K562 (cell line): ENCODE data around the gene LRMDA. TPM values are rescaled to one million over a fixed set of nuclear protein-coding genes. Genes with fewer than 3 reads are reported as not detected.

Experiments
- ATAC-seq: fragments of 200-7000 bp; cut with Tn5 transposase; 3 replicates; pipeline ENCODE4 v1.9.1; 2020; ENCODE audit warnings: moderate library complexity
- BruUV-seq: library from RNA; stranded (reverse); fragments of 400-500 nt; replicated peaks from 2 replicates; lab custom pipeline; 2021; lab: Mats Ljungman, UMichigan
- CTCF ChIA-PET: fragments of 300-600 bp; formaldehyde crosslinking; extraction: SDS; loops from one replicate; lab custom pipeline; 2021; ENCODE audit warnings: low intra/inter-chr PET ratio; lab: Yijun Ruan, JAX
- POLR2A ChIA-PET: fragments of 300-600, 350-650 bp; sonication (Branson Sonifier 250); formaldehyde crosslinking; extraction: SDS; loops from one replicate; lab custom pipeline; 2021; ENCODE audit warnings: antibody characterized with exemption, inconsistent platforms; lab: Yijun Ruan, JAX
- DNase-seq, 4 experiments: peaks; one replicate each; pipeline versions ENCODE4 v3.0.0 to v3.0.0-alpha.2; 2011 to 2018; ENCODE audit warnings: low spot score in 3 of 4, mixed read lengths in 3 of 4; ENCODE audit errors: extremely low read depth in 1 of 4
- FAIRE-seq: peaks from 2 replicates; lab custom pipeline; 2011; peaks lifted over from hg19 to GRCh38; lab: Jason Lieb, UNC
- H2AFZ ChIP-seq: 2 replicates; pipeline ENCODE4 v1.6.0; 2011; ENCODE audit warnings: low read depth, low read length, control low read depth, inconsistent platforms
- H3K27ac ChIP-seq: fragments of 200-600 bp; 3 replicates; pipeline ENCODE4 v1.8.0; 2011; ENCODE audit warnings: low read depth, mild to moderate bottlenecking, control low read depth, inconsistent platforms, low read length, moderate library complexity, mixed read lengths; ENCODE audit errors: extremely low read depth
- H3K27me3 ChIP-seq, 2 experiments: fragments of 300-600 bp in 1 of 2; 2 replicates in 1 of 2; 3 replicates in 1 of 2; pipeline versions ENCODE4 v1.6.0 to v1.8.0; 2011; ENCODE audit warnings: inconsistent platforms in 2 of 2, low read length in 2 of 2, mild to moderate bottlenecking in 1 of 2, mixed read lengths in 1 of 2, moderate library complexity in 1 of 2; ENCODE audit not compliant: control insufficient read depth in 2 of 2, insufficient read depth in 2 of 2
- H3K36me3 ChIP-seq: fragments of 300-600 bp; 3 replicates; pipeline ENCODE4 v1.8.0; 2011; ENCODE audit warnings: mild to moderate bottlenecking, low read length, inconsistent platforms; ENCODE audit not compliant: control insufficient read depth, insufficient read depth
- H3K4me1 ChIP-seq, 2 experiments: fragments of 200-600 bp in 1 of 2; replicated peaks in 1 of 2; 2 replicates in 1 of 2; 3 replicates in 1 of 2; pipeline versions ENCODE4 v1.5.1 to v1.8.0; 2011; ENCODE audit warnings: inconsistent platforms in 2 of 2, low read length in 2 of 2, mild to moderate bottlenecking in 1 of 2, mixed read lengths in 1 of 2, moderate library complexity in 1 of 2; ENCODE audit not compliant: control insufficient read depth in 2 of 2, insufficient read depth in 2 of 2
- H3K4me2 ChIP-seq: 2 replicates; pipeline ENCODE4 v1.6.1; 2011; ENCODE audit warnings: low read length, control low read depth, inconsistent platforms, mixed read lengths; ENCODE audit not compliant: insufficient read depth
- H3K4me3 ChIP-seq: fragments of 200-600 bp; sonication (generic), shearing (Covaris generic); 2 replicates; pipeline ENCODE4 v1.5.1; 2016; ENCODE audit warnings: control low read depth, inconsistent platforms
- H3K79me2 ChIP-seq: fragments of 200-600 bp; 3 replicates; pipeline ENCODE4 v1.8.0; 2011; ENCODE audit warnings: low read length, inconsistent platforms; ENCODE audit not compliant: control insufficient read depth, insufficient read depth
- H3K9ac ChIP-seq, 2 experiments: 2 replicates each; pipeline versions ENCODE4 v1.6.0 to v1.6.1; 2011; ENCODE audit warnings: low read depth in 2 of 2, low read length in 2 of 2, control low read depth in 1 of 2, inconsistent platforms in 1 of 2, mild to moderate bottlenecking in 1 of 2, mixed read lengths in 1 of 2; ENCODE audit not compliant: insufficient read depth in 1 of 2
- H3K9me1 ChIP-seq: one replicate; pipeline ENCODE4 v1.6.0; 2011; ENCODE audit warnings: inconsistent platforms, mild to moderate bottlenecking, low read length, moderate library complexity; ENCODE audit not compliant: control insufficient read depth, insufficient read depth
- H3K9me3 ChIP-seq: replicated peaks from 2 replicates; pipeline ENCODE4 v1.5.1; 2011; ENCODE audit warnings: low read depth, low read length, inconsistent platforms; ENCODE audit not compliant: control insufficient read depth, insufficient read depth
- H4K20me1 ChIP-seq: replicated peaks from 2 replicates; pipeline ENCODE4 v1.6.1; 2011; ENCODE audit warnings: low read length, inconsistent platforms, mixed read lengths; ENCODE audit not compliant: control insufficient read depth, insufficient read depth
- BCOR ChIP-seq: fragments of 450-650 bp; IDR thresholded peaks from 2 replicates; pipeline ENCODE4 v1.6.1; 2016
- DDX20 ChIP-seq: fragments of 450-650 bp; IDR thresholded peaks from 2 replicates; pipeline ENCODE4 v1.6.1; 2016; ENCODE audit warnings: missing genetic modification characterization, low read depth, mild to moderate bottlenecking, missing compliant biosample characterization, moderate library complexity
- ELF2 ChIP-seq: fragments of 250-450 bp; sonication (Bioruptor Pico); IDR thresholded peaks from 2 replicates; pipeline ENCODE4 v1.5.0; 2021; ENCODE audit warnings: mild to moderate bottlenecking
- FOXA3 ChIP-seq, 2 experiments: fragments of 450-650 bp in 1 of 2; sonication (generic) in 1 of 2; formaldehyde crosslinking; IDR thresholded peaks in 1 of 2; conservative IDR thresholded peaks in 1 of 2; 2 replicates each; pipeline versions ENCODE4 v1.4.0 to v1.8.0; 2020 to 2022; ENCODE audit warnings: mild to moderate bottlenecking in 2 of 2, missing genetic modification reagents in 1 of 2
- MIER1 ChIP-seq: fragments of 450-650 bp; IDR thresholded peaks from 2 replicates; pipeline ENCODE4 v1.6.1; 2016; ENCODE audit warnings: antibody characterized with exemption, mild to moderate bottlenecking, low read depth
- NCOA2 ChIP-seq, 2 experiments: fragments of 450-650 bp; IDR thresholded peaks; 2 replicates each; pipeline ENCODE4 v1.6.1; 2018; ENCODE audit warnings: mild to moderate bottlenecking in 2 of 2, moderate library complexity in 1 of 2; ENCODE audit not compliant: partially characterized antibody in 2 of 2
- POLR2H ChIP-seq: IDR thresholded peaks from 2 replicates; pipeline ENCODE4 v1.6.1; 2016; ENCODE audit warnings: missing genetic modification characterization, low read depth, mild to moderate bottlenecking, control low read depth, missing compliant biosample characterization, moderate library complexity
- SMARCA5 ChIP-seq: fragments of 450-650 bp; IDR thresholded peaks from 2 replicates; pipeline ENCODE4 v1.6.1; 2016
- TCFL5 ChIP-seq: fragments of 250-450 bp; sonication (Bioruptor Pico); conservative IDR thresholded peaks from 2 replicates; pipeline ENCODE4 v1.6.1; 2021; ENCODE audit warnings: mild to moderate bottlenecking, moderate library complexity, matching md5 sums
- ZNF146 ChIP-seq: IDR thresholded peaks from one replicate; pipeline ENCODE4 v1.6.1; 2018; ENCODE audit warnings: missing compliant biosample characterization; ENCODE audit not compliant: unreplicated experiment
- ZNF165 ChIP-seq: fragments of 250-450 bp; sonication (Bioruptor Pico); IDR thresholded peaks from 2 replicates; pipeline ENCODE4 v1.4.0; 2020; ENCODE audit warnings: borderline replicate concordance
- ZNF586 ChIP-seq: fragments of 450-650 bp; formaldehyde crosslinking; conservative IDR thresholded peaks from 2 replicates; pipeline ENCODE4 v1.4.0; 2020; ENCODE audit warnings: mild to moderate bottlenecking, moderate library complexity
- ZNF707 ChIP-seq: fragments of 250-450 bp; sonication (Bioruptor Pico); conservative IDR thresholded peaks from 2 replicates; pipeline ENCODE4 v1.8.0; 2022; ENCODE audit warnings: inconsistent platforms, mild to moderate bottlenecking, moderate library complexity
- WGBS: fragments of 100-300 bp; shearing (Covaris generic); methylation state at CpG from one replicate; pipeline ENCODE4 v1.1.6; 2016; ENCODE audit warnings: low coverage, mixed read lengths; ENCODE audit not compliant: insufficient coverage; ENCODE audit errors: missing lambda C conversion rate; 5-methylcytosine and 5-hydroxymethylcytosine counted together
- in situ Hi-C: fragments of 300-500 bp; cut with MboI; formaldehyde crosslinking; loops from 4 replicates; pipeline ENCODE4 v1.15.0; 2018; ENCODE audit warnings: inconsistent platforms, mixed read lengths
- intact Hi-C: fragments of 100-400 bp; cut with micrococcal nuclease; formaldehyde crosslinking; loops from 2 replicates; pipeline ENCODE4 v1.14.2; 2022
- polyA plus RNA-seq, 8 experiments: library from polyadenylated mRNA; depleted of rRNA in 4 of 8; stranded (reverse) in 5 of 8; unstranded in 3 of 8; fragments of >200 nt; fragmentation: Nextera tagmentation in 2 of 8; fragmentation: Illumina TruSeq in 1 of 8; extraction: Ambion mirVana in 2 of 8; extraction: Trizol in 1 of 8; gene quantifications; 2 replicates each; pipeline versions ENCODE4 v1.2.1 to v1.2.3, GENCODE V29; 2011 to 2014; ENCODE audit warnings: inconsistent platforms in 1 of 8, missing spikeins in 1 of 8
- total RNA-seq, 7 experiments: library from RNA; depleted of rRNA in 6 of 7; stranded (reverse); fragments of >200 nt in 6 of 7; fragmentation: Illumina TruSeq in 2 of 7; extraction: Trizol in 2 of 7; gene quantifications; 2 replicates each; pipeline versions ENCODE4 v1.2.1 to v1.2.3, GENCODE V29; 2011 to 2021; ENCODE audit warnings: low replicate concordance in 1 of 7
- TF ChIP-seq, protein P1 (sequence below): sonication (generic); formaldehyde crosslinking; IDR thresholded peaks from 2 replicates; pipeline ENCODE4 v1.8.0; 2023; ENCODE audit warnings: missing genetic modification reagents, mild to moderate bottlenecking, borderline replicate concordance
- TF ChIP-seq, protein P2 (sequence below): fragments of 450-650 bp; formaldehyde crosslinking; IDR thresholded peaks from 2 replicates; pipeline ENCODE4 v1.4.0; 2020; ENCODE audit warnings: mild to moderate bottlenecking
- TF ChIP-seq, protein P3 (sequence below): IDR thresholded peaks from 3 replicates; pipeline ENCODE4 v1.6.1; 2011; ENCODE audit warnings: borderline replicate concordance, mild to moderate bottlenecking; ENCODE audit not compliant: insufficient read length, insufficient read depth

LRMDA gene
- total and polyA plus RNA-seq, 9 of the 15 experiments (the other 6 are each of a cell fraction or from before 2014, with no cell fraction given): 0.25 TPM; not detected in 8

DNA sequence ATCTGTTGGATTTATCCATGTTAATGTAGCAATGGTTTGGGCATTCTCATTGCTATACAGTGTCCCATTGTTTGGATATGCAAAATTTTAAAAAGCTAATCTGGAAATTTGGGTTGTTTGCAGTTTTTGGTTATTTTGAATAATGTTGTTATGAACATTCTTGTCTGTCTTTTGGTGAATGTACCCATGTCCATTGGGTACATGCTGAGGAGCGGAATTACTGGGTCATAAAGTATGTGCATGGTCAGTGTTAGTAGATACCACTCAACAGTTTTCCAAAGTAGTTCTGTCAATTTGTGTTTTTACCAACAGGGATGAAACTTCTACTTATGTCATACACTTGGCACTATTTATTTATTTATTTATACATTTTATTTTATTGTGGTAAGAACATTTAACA lies 153.9 kb downstream of the LRMDA start:
- Histone ChIP-seq H3K9ac (no peak overlapping the region), H2AFZ (no peak overlapping the region), H3K4me1 (no peaks in the 10 kb centered on the region), H3K4me3 (no peak overlapping the region), H3K9me1 (no peaks in the 10 kb centered on the region), H3K79me2 (no peaks in the 10 kb centered on the region), H4K20me1 (no peaks in the 10 kb centered on the region), H3K9me3 (no peaks in the 10 kb centered on the region), H3K36me3 (no peaks in the 10 kb centered on the region), H3K27ac (no peak overlapping the region), H3K27me3 (no peaks in the 10 kb centered on the region), H3K4me2 (no peak overlapping the region)
- intact Hi-C loops: no loop called here
- ATAC-seq (no peak), FAIRE-seq (no peak), DNase-seq (no peak)
- POLR2A ChIA-PET: interaction anchor here (0.6 kb wide), 1 partner anchor 280 kb away, joined by 5 read pairs; no protein-coding TSS in a partner anchor
- CTCF ChIA-PET: interaction anchor here (0.6 kb wide), 1 partner anchor 73 kb away, joined by 7 read pairs; no protein-coding TSS in a partner anchor
- TF ChIP-seq ZNF165 (CRISPR knock-in tag): no peak
- TF ChIP-seq ZNF586 (CRISPR knock-in tag): no peak
- no peak for TF ChIP-seq MIER1
- TF ChIP-seq BCOR: no peak
- TF ChIP-seq ZNF707 (CRISPR knock-in tag): no peak
- no peak for TF ChIP-seq POLR2H (tag)
- TF ChIP-seq FOXA3 (CRISPR knock-in tag; conservative IDR thresholded peaks at IDR 0.05 in 1 of 2, IDR thresholded peaks at IDR 0.05 in 1 of 2): no peak
- TF ChIP-seq, protein P1, sequence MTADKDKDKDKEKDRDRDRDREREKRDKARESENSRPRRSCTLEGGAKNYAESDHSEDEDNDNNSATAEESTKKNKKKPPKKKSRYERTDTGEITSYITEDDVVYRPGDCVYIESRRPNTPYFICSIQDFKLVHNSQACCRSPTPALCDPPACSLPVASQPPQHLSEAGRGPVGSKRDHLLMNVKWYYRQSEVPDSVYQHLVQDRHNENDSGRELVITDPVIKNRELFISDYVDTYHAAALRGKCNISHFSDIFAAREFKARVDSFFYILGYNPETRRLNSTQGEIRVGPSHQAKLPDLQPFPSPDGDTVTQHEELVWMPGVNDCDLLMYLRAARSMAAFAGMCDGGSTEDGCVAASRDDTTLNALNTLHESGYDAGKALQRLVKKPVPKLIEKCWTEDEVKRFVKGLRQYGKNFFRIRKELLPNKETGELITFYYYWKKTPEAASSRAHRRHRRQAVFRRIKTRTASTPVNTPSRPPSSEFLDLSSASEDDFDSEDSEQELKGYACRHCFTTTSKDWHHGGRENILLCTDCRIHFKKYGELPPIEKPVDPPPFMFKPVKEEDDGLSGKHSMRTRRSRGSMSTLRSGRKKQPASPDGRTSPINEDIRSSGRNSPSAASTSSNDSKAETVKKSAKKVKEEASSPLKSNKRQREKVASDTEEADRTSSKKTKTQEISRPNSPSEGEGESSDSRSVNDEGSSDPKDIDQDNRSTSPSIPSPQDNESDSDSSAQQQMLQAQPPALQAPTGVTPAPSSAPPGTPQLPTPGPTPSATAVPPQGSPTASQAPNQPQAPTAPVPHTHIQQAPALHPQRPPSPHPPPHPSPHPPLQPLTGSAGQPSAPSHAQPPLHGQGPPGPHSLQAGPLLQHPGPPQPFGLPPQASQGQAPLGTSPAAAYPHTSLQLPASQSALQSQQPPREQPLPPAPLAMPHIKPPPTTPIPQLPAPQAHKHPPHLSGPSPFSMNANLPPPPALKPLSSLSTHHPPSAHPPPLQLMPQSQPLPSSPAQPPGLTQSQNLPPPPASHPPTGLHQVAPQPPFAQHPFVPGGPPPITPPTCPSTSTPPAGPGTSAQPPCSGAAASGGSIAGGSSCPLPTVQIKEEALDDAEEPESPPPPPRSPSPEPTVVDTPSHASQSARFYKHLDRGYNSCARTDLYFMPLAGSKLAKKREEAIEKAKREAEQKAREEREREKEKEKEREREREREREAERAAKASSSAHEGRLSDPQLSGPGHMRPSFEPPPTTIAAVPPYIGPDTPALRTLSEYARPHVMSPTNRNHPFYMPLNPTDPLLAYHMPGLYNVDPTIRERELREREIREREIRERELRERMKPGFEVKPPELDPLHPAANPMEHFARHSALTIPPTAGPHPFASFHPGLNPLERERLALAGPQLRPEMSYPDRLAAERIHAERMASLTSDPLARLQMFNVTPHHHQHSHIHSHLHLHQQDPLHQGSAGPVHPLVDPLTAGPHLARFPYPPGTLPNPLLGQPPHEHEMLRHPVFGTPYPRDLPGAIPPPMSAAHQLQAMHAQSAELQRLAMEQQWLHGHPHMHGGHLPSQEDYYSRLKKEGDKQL: no peak
- TF ChIP-seq ELF2 (CRISPR knock-in tag): no peak
- TF ChIP-seq TCFL5: no peak
- no peak for TF ChIP-seq SMARCA5
- no peak for TF ChIP-seq NCOA2 (IDR thresholded peaks at IDR 0.05; ENCODE audit: partially characterized antibody in 2 of 2)
- TF ChIP-seq DDX20 (tag): no peak
- TF ChIP-seq, protein P2, sequence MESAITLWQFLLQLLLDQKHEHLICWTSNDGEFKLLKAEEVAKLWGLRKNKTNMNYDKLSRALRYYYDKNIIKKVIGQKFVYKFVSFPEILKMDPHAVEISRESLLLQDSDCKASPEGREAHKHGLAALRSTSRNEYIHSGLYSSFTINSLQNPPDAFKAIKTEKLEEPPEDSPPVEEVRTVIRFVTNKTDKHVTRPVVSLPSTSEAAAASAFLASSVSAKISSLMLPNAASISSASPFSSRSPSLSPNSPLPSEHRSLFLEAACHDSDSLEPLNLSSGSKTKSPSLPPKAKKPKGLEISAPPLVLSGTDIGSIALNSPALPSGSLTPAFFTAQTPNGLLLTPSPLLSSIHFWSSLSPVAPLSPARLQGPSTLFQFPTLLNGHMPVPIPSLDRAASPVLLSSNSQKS (CRISPR knock-in tag): no peak
- TF ChIP-seq, protein P3, sequence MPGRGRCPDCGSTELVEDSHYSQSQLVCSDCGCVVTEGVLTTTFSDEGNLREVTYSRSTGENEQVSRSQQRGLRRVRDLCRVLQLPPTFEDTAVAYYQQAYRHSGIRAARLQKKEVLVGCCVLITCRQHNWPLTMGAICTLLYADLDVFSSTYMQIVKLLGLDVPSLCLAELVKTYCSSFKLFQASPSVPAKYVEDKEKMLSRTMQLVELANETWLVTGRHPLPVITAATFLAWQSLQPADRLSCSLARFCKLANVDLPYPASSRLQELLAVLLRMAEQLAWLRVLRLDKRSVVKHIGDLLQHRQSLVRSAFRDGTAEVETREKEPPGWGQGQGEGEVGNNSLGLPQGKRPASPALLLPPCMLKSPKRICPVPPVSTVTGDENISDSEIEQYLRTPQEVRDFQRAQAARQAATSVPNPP: no peak
- TF ChIP-seq ZNF146 (CRISPR knock-in tag): no peak
- 0% methylated on average over 1 of the region's 1 CpG for WGBS
- no TSS peak for BruUV-seq
- in situ Hi-C loops: no loop called here
